Measurements from ENCODE around the gene PYGO2. TPM values are rescaled to one million over a fixed set of nuclear protein-coding genes. Genes with fewer than 3 reads are reported as not detected.

Gene PYGO2
- total RNA-seq, 1 experiment from 2014 or later = 33.2 TPM

- DNase-seq = no peak
- intact Hi-C loops (cut with micrococcal nuclease; ENCODE audit: unreplicated experiment) = no loop called here
- H3K27ac ChIP-seq = no peak overlapping the region
- H3K9me2 ChIP-seq (ENCODE audit: insufficient read depth) = no peaks in the 10 kb centered on the region
- no peaks in the 10 kb centered on the region for H4K20me1 ChIP-seq (ENCODE audit: insufficient read depth)
- H3F3A ChIP-seq (ENCODE audit: insufficient read depth, low read depth) = peaks cover 59% of the 10 kb centered on the region
- H3K9me3 ChIP-seq (ENCODE audit: insufficient read depth, low read depth) = no peaks in the 10 kb centered on the region
- H2AFZ ChIP-seq = no peak overlapping the region
- H3K36me3 ChIP-seq (ENCODE audit: low read depth) = peaks cover 33% of the 10 kb centered on the region
- no TSS peak for BruUV-seq (replicated peaks)
- ChIA-PET CTCF (interaction anchor here (0.5 kb wide), 2 partner anchors 83 to 84 kb away, joined by 4 to 6 read pairs; partner anchors contain the start of gene ADAM15), POLR2A (ENCODE audit: unreplicated experiment) (no interaction called here)
- H3K79me2 ChIP-seq (ENCODE audit: low read depth) = peaks cover 41% of the 10 kb centered on the region
- H3K4me1 ChIP-seq (replicated peaks; ENCODE audit: insufficient read depth) = peaks cover 45% of the 10 kb centered on the region
- no peak overlapping the region for H3K4me3 ChIP-seq
- H3K4me2 ChIP-seq = no peak overlapping the region
- no peak for TF ChIP-seq EZH2 (IDR thresholded peaks at IDR 0.05; ENCODE audit: low read depth)
- TF ChIP-seq, protein P1, sequence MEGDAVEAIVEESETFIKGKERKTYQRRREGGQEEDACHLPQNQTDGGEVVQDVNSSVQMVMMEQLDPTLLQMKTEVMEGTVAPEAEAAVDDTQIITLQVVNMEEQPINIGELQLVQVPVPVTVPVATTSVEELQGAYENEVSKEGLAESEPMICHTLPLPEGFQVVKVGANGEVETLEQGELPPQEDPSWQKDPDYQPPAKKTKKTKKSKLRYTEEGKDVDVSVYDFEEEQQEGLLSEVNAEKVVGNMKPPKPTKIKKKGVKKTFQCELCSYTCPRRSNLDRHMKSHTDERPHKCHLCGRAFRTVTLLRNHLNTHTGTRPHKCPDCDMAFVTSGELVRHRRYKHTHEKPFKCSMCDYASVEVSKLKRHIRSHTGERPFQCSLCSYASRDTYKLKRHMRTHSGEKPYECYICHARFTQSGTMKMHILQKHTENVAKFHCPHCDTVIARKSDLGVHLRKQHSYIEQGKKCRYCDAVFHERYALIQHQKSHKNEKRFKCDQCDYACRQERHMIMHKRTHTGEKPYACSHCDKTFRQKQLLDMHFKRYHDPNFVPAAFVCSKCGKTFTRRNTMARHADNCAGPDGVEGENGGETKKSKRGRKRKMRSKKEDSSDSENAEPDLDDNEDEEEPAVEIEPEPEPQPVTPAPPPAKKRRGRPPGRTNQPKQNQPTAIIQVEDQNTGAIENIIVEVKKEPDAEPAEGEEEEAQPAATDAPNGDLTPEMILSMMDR (conservative IDR thresholded peaks at IDR 0.05) = no peak
- no peaks in the 10 kb centered on the region for H3K27me3 ChIP-seq (ENCODE audit: insufficient read depth, low read depth)
Measured at GRCh38 chr1:154967331-154967950, 5.9 kb upstream of the PYGO2 start.

- Histone ChIP-seq H3K4me1 (replicated peaks; ENCODE audit: insufficient read depth) (peaks cover 34% of the 10 kb centered on the region), H3K79me2 (ENCODE audit: low read depth) (peaks cover 29% of the 10 kb centered on the region), H3F3A (ENCODE audit: insufficient read depth, low read depth) (peaks cover 51% of the 10 kb centered on the region), H3K27ac (no peak overlapping the region), H2AFZ (no peak overlapping the region), H3K27me3 (ENCODE audit: insufficient read depth, low read depth) (no peaks in the 10 kb centered on the region), H4K20me1 (ENCODE audit: insufficient read depth) (no peaks in the 10 kb centered on the region), H3K9me3 (ENCODE audit: insufficient read depth, low read depth) (no peaks in the 10 kb centered on the region), H3K36me3 (ENCODE audit: low read depth) (peaks cover 33% of the 10 kb centered on the region), H3K9me2 (ENCODE audit: insufficient read depth) (no peaks in the 10 kb centered on the region), H3K4me3 (no peak overlapping the region), H3K4me2 (no peak overlapping the region)
- no TSS peak for BruUV-seq (replicated peaks)
- ChIA-PET CTCF (interaction anchor here (1.4 kb wide), 1 partner anchor 86 kb away, joined by 3 read pairs; no protein-coding TSS in a partner anchor), POLR2A (ENCODE audit: unreplicated experiment) (interaction anchor here (0.5 to 0.6 kb wide), 2 partner anchors 10 kb away, joined by 3 to 5 read pairs; partner anchors contain the start of gene PBXIP1)
- intact Hi-C loops (cut with micrococcal nuclease; ENCODE audit: unreplicated experiment) = no loop called here
- DNase-seq = no peak
- TF ChIP-seq EZH2 (IDR thresholded peaks at IDR 0.05; ENCODE audit: low read depth) = no peak
- TF ChIP-seq, protein P1 (conservative IDR thresholded peaks at IDR 0.05) = no peak
Measured at GRCh38 chr1:154966111-154966510, 4.5 kb upstream of the PYGO2 start.

DNA sequence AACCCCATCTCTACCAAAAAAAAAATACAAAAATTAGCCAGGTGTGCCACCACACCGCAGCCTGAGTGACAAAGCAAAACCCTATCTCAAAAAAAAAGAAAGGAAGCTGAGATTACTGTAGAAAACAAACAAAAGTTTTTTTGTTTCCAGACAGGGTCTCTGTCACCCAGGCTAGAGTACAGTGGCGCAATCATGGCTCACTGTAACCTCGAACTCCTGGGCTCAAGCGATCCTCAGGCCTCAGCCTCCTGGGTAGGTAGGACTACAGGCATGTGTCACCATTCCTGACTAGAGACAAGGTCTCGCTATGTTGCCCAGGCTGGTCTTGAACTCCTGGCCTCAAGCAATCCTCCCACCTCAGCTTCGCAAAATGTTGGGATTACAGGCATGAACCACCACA, 2.8 kb upstream of the PYGO2 start:
- peaks cover 24% of the 10 kb centered on the region for H3K4me1 ChIP-seq (replicated peaks; ENCODE audit: insufficient read depth)
- no TSS peak for BruUV-seq (replicated peaks)
- H4K20me1 ChIP-seq (ENCODE audit: insufficient read depth) = no peaks in the 10 kb centered on the region
- CTCF ChIA-PET = interaction anchor here (0.7 to 0.8 kb wide), 2 partner anchors 9 to 23 kb away, joined by 3 read pairs; partner anchors contain the start of gene PBXIP1
- TF ChIP-seq EZH2 (IDR thresholded peaks at IDR 0.05; ENCODE audit: low read depth) = no peak
- TF ChIP-seq, protein P1 (conservative IDR thresholded peaks at IDR 0.05) = no peak
- no peaks in the 10 kb centered on the region for H3K9me3 ChIP-seq (ENCODE audit: insufficient read depth, low read depth)
- H3K79me2 ChIP-seq (ENCODE audit: low read depth) = peaks cover 23% of the 10 kb centered on the region
- H2AFZ ChIP-seq = no peak overlapping the region
- no peak overlapping the region for H3K4me3 ChIP-seq
- intact Hi-C loops (cut with micrococcal nuclease; ENCODE audit: unreplicated experiment) = loop anchor here (5.0 kb wide), 1 partner anchor 38 kb away; the partner anchor contains the start of gene ZBTB7B
- H3F3A ChIP-seq (ENCODE audit: insufficient read depth, low read depth) = peaks cover 46% of the 10 kb centered on the region
- no peak overlapping the region for H3K27ac ChIP-seq
- POLR2A ChIA-PET (ENCODE audit: unreplicated experiment) = interaction anchor here (0.6 to 0.7 kb wide), 3 partner anchors 10 to 55 kb away, joined by 4 to 6 read pairs (median 4); partner anchors contain the start of genes CKS1B and FLAD1
- DNase-seq = no peak
- no peaks in the 10 kb centered on the region for H3K9me2 ChIP-seq (ENCODE audit: insufficient read depth)
- no peaks in the 10 kb centered on the region for H3K27me3 ChIP-seq (ENCODE audit: insufficient read depth, low read depth)
- H3K4me2 ChIP-seq = no peak overlapping the region
- peaks cover 31% of the 10 kb centered on the region for H3K36me3 ChIP-seq (ENCODE audit: low read depth)

Data from PC-9 (cell line).